ENCODE measurements around the gene METTL1. TPM values are rescaled to one million over a fixed set of nuclear protein-coding genes. Genes with fewer than 3 reads are reported as not detected.

The METTL1 gene
- total RNA-seq, 4 donors from 2014 or later = 4.4 to 13.7 (median 6.2) TPM

GRCh38 chr12:57760347-57760982 lies 11.4 kb downstream of the METTL1 start:
- no peak for TF ChIP-seq CTCF (IDR thresholded peaks at IDR 0.05; ENCODE audit: low read depth)

GRCh38 chr12:57759360-57759980 lies 12.4 kb downstream of the METTL1 start:
- TF ChIP-seq CTCF (IDR thresholded peaks at IDR 0.05; ENCODE audit: low read depth) = no peak

GRCh38 chr12:57758552-57759359 lies 13.1 kb downstream of the METTL1 start:
- no peak for TF ChIP-seq CTCF (IDR thresholded peaks at IDR 0.05; ENCODE audit: low read depth)

- no peak for TF ChIP-seq CTCF (IDR thresholded peaks at IDR 0.05; ENCODE audit: low read depth)
Measured at GRCh38 chr12:57757771-57758170, 14.1 kb downstream of the METTL1 start.

- TF ChIP-seq CTCF (IDR thresholded peaks at IDR 0.05; ENCODE audit: low read depth) = no peak
Measured at GRCh38 chr12:57756406-57757341, 15.2 kb downstream of the METTL1 start.

GRCh38 chr12:57755454-57756372 lies 16.2 kb downstream of the METTL1 start:
- TF ChIP-seq CTCF (IDR thresholded peaks at IDR 0.05; ENCODE audit: low read depth) = no peak
